Testis (tissue), 3 donors: ENCODE results near the gene CDC25B. TPM values are rescaled to one million over a fixed set of nuclear protein-coding genes. Genes with fewer than 3 reads are reported as not detected.

ENCODE experiments used
- DNase-seq: peaks from one replicate; pipeline ENCODE4 v3.0.0-alpha.2; 2019
- H3K27ac ChIP-seq, 2 donors: fragments of 200-600 bp; sonication (generic); one replicate each; pipeline ENCODE4 v1.5.1; 2019
- H3K27me3 ChIP-seq: fragments of 200-600 bp; sonication (generic); one replicate; pipeline ENCODE4 v1.5.1; 2019
- H3K36me3 ChIP-seq: fragments of 200-600 bp; sonication (generic); one replicate; pipeline ENCODE4 v1.5.1; 2017; ENCODE audit warnings: low read depth; ENCODE audit errors: missing control alignments
- H3K4me1 ChIP-seq: fragments of 200-600 bp; sonication (generic); one replicate; pipeline ENCODE4 v1.5.1; 2019
- H3K4me3 ChIP-seq, 2 donors: fragments of 200-600 bp; sonication (generic); one replicate each; pipeline ENCODE4 v1.5.1; 2017 to 2019
- H3K9me3 ChIP-seq: fragments of 200-600 bp; sonication (generic); one replicate; pipeline ENCODE4 v1.5.1; 2017
- CTCF ChIP-seq, 3 experiments: fragments of 450-650 bp in 2 of 3; fragments of 200-600 bp in 1 of 3; sonication (generic) in 1 of 3; IDR thresholded peaks; one replicate each; pipeline ENCODE4 v1.5.1; 2016 to 2019; ENCODE audit warnings: antibody characterized with exemption in 3 of 3, mild to moderate bottlenecking in 2 of 3, moderate library complexity in 1 of 3
- POLR2A ChIP-seq: fragments of 450-650 bp; IDR thresholded peaks from one replicate; pipeline ENCODE4 v1.6.1; 2017; ENCODE audit warnings: antibody characterized with exemption, mild to moderate bottlenecking, moderate library complexity
- WGBS, 2 donors: methylation state at CpG; one replicate each; pipeline ENCODE4 v1.1.5; 2018; 5-methylcytosine and 5-hydroxymethylcytosine counted together
- intact Hi-C: fragments of 100-400 bp; cut with DNase I; formaldehyde crosslinking; loops from one replicate; pipeline ENCODE4 v1.15.1; 2023; ENCODE audit warnings: low total_unique reads
- polyA plus RNA-seq: library from polyadenylated mRNA; stranded (reverse); fragments of 350-450 nt; fragmentation: Illumina TruSeq; extraction: RNeasy Lipid Tissue Mini Kit (QIAGEN cat#74804); gene quantifications from one replicate; pipeline ENCODE4 v1.2.3, GENCODE V29; 2014; ENCODE audit warnings: low read depth, low replicate concordance; ENCODE audit not compliant: insufficient read depth
- total RNA-seq, 2 donors: library from RNA; depleted of rRNA; stranded (reverse); fragments of >200 nt; gene quantifications; one replicate each; pipeline ENCODE4 v1.2.3, GENCODE V29; 2016

CDC25B gene
- total and polyA plus RNA-seq, 3 donors from 2014 or later = 14.4 to 45.6 (median 25.4) TPM

DNA sequence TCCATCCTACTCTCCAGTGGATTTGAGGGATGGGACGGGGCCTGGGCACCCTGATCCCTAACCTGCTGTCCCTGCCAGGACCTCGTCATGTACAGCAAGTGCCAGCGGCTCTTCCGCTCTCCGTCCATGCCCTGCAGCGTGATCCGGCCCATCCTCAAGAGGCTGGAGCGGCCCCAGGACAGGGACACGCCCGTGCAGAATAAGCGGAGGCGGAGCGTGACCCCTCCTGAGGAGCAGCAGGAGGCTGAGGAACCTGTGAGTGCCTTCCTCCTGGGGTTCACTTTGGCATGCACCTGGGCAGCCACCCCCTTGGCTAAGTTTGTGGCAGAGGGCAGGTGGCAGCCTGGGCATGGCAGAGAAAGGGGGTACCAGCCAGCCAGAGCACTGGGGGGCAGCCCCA lies 5.7 kb downstream of the CDC25B start:
- peaks cover 11% of the 10 kb centered on the region for H3K4me1 ChIP-seq
- H3K27ac ChIP-seq = no peak overlapping the region
- H3K36me3 ChIP-seq = no peaks in the 10 kb centered on the region
- intact Hi-C loops = no loop called here
- TF ChIP-seq CTCF (IDR thresholded peaks at IDR 0.05) (no peak), POLR2A (no peak)
- no peaks in the 10 kb centered on the region for H3K9me3 ChIP-seq
- DNase-seq = no peak
- WGBS, 2 donors = 80 to 97% methylated on average over 1 to 13 of the region's 13 CpGs
- no peak overlapping the region for H3K4me3 ChIP-seq
- no peaks in the 10 kb centered on the region for H3K27me3 ChIP-seq

DNA sequence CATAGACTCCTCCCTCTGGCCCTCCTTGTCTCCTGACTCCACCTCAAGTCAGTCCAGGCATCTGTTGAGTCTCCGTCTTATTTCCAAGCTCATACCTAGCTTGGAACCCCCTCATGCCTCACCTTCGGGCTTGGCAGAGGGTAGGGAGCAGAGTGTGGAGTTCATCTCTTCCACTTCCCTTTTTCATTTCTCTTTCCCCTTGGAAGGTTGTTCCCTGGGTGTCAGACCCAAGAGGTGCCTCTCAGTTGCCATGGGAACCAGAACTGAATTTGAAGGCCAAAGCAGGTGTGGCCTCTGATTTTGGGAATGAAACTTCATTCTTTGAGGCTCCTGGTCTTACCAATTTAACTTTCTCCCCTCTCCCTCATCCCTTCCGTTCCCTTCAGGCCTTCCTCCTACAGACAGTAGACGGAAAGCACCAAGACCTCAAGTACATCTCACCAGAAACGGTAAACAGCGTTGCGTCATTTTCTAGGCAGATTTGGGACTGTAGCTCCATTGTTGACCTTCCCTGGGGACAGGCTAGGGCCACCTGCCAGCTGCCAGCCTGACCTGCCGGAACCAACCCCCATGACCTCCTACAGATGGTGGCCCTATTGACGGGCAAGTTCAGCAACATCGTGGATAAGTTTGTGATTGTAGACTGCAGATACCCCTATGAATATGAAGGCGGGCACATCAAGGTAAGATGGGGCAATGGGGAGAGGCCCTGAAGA lies 6.6 kb downstream of the CDC25B start:
- H3K36me3 ChIP-seq = no peaks in the 10 kb centered on the region
- DNase-seq = no peak
- no peak overlapping the region for H3K4me3 ChIP-seq
- no peak overlapping the region for H3K27ac ChIP-seq
- peaks cover 17% of the 10 kb centered on the region for H3K4me1 ChIP-seq
- TF ChIP-seq POLR2A (no peak), CTCF (IDR thresholded peaks at IDR 0.05) (no peak)
- 95 to 96% methylated on average over 11 of the region's 11 CpGs for WGBS, 2 donors
- H3K27me3 ChIP-seq = no peaks in the 10 kb centered on the region
- no peaks in the 10 kb centered on the region for H3K9me3 ChIP-seq
- intact Hi-C loops = no loop called here

DNA sequence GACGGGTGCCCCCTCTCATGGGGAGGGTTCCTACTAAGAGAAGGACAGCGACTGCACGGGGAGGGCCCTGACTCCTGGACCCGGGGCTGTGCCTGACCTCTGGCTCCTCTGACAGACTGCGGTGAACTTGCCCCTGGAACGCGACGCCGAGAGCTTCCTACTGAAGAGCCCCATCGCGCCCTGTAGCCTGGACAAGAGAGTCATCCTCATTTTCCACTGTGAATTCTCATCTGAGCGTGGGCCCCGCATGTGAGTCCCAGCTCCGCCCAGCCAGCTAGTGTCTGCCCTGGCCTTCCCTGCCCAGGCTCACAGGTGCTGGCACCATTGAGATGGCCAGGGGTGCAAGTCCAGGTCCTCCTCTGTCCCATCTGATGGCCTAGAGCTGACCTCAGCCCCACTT lies 7.2 kb downstream of the CDC25B start:
- no peak overlapping the region for H3K27ac ChIP-seq
- H3K27me3 ChIP-seq = no peaks in the 10 kb centered on the region
- peaks cover 23% of the 10 kb centered on the region for H3K4me1 ChIP-seq
- DNase-seq = no peak
- no peaks in the 10 kb centered on the region for H3K9me3 ChIP-seq
- TF ChIP-seq CTCF (IDR thresholded peaks at IDR 0.05) (no peak), POLR2A (no peak)
- H3K36me3 ChIP-seq = no peaks in the 10 kb centered on the region
- no peak overlapping the region for H3K4me3 ChIP-seq
- intact Hi-C loops = no loop called here
- 89 to 93% methylated on average over 11 to 14 of the region's 14 CpGs for WGBS, 2 donors

GRCh38 chr20:3803854-3804253 lies 7.7 kb downstream of the CDC25B start:
- no peak overlapping the region for H3K27ac ChIP-seq
- DNase-seq = no peak
- TF ChIP-seq CTCF (IDR thresholded peaks at IDR 0.05) = no peak
- no peak for TF ChIP-seq POLR2A
- no peaks in the 10 kb centered on the region for H3K27me3 ChIP-seq
- no peaks in the 10 kb centered on the region for H3K9me3 ChIP-seq
- peaks cover 24% of the 10 kb centered on the region for H3K4me1 ChIP-seq
- no peak overlapping the region for H3K4me3 ChIP-seq
- 93 to 98% methylated on average over 6 of the region's 6 CpGs for WGBS, 2 donors
- intact Hi-C loops = no loop called here
- no peaks in the 10 kb centered on the region for H3K36me3 ChIP-seq

DNA sequence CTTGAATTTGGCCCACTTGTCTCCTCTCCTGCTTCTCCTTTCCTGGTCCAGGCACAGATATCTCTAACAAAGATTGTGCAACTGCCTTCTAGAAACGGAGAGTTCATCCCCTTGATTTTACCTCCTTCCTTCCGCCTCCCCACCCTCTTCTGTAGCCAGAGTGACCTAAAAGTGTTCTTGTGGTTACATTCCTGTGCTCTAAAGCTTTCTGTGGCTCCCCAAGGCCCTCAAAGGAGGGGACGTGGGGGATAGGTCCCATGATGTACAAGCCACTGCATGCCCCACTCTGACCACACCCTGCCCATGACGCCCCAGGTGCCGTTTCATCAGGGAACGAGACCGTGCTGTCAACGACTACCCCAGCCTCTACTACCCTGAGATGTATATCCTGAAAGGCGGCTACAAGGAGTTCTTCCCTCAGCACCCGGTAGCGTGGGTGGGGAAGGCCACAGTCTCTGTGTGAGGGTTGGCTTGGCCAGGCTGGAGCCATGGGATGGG lies 8.2 kb downstream of the CDC25B start:
- no peak overlapping the region for H3K27ac ChIP-seq
- no peaks in the 10 kb centered on the region for H3K9me3 ChIP-seq
- DNase-seq = no peak
- TF ChIP-seq CTCF (IDR thresholded peaks at IDR 0.05) (no peak), POLR2A (no peak)
- no peak overlapping the region for H3K4me3 ChIP-seq
- H3K36me3 ChIP-seq = no peaks in the 10 kb centered on the region
- 87 to 92% methylated on average over 9 to 11 of the region's 11 CpGs for WGBS, 2 donors
- H3K27me3 ChIP-seq = no peaks in the 10 kb centered on the region
- intact Hi-C loops = no loop called here
- peaks cover 24% of the 10 kb centered on the region for H3K4me1 ChIP-seq
